Psoas muscle (tissue), 8 donors: Measurements from ENCODE around the gene DYNC2I2. TPM values are rescaled to one million over a fixed set of nuclear protein-coding genes. Genes with fewer than 3 reads are reported as not detected.
"Not testable (repeated sequence)": the region's sequence is repeated elsewhere in the genome, so short reads cannot be mapped to it uniquely, and the experiment has no call there.

ENCODE experiments used
- ATAC-seq, 4 donors: fragments of 200-7000 bp; cut with Tn5 transposase; one replicate each; pipeline ENCODE4 v1.9.1; 2020; ENCODE audit warnings: moderate library complexity in 3 of 4, mild to moderate bottlenecking in 2 of 4
- DNase-seq, 2 donors: peaks; one replicate each; pipeline ENCODE4 v3.0.0-alpha.2; 2020
- H3K27ac ChIP-seq: fragments of 200-600 bp; one replicate; pipeline ENCODE4 v1.8.0; 2022
- H3K27me3 ChIP-seq, 3 donors: fragments of 200-600 bp in 1 of 3; one replicate each; pipeline versions ENCODE4 v1.6.1 to v1.8.0; 2013 to 2022; ENCODE audit warnings: low read length in 2 of 3, mild to moderate bottlenecking in 2 of 3, moderate library complexity in 1 of 3; ENCODE audit not compliant: insufficient read depth in 3 of 3
- H3K36me3 ChIP-seq, 2 donors: fragments of 200-600 bp in 1 of 2; one replicate each; pipeline versions ENCODE4 v1.6.1 to v1.8.0; 2013 to 2022; ENCODE audit warnings: low read depth in 1 of 2, mild to moderate bottlenecking in 1 of 2, moderate library complexity in 1 of 2; ENCODE audit not compliant: insufficient read depth in 1 of 2
- H3K4me1 ChIP-seq: fragments of 200-600 bp; one replicate; pipeline ENCODE4 v1.8.0; 2022
- H3K4me3 ChIP-seq: fragments of 200-600 bp; one replicate; pipeline ENCODE4 v1.8.0; 2022; ENCODE audit warnings: mild to moderate bottlenecking
- H3K9me3 ChIP-seq: fragments of 200-600 bp; one replicate; pipeline ENCODE4 v1.8.0; 2022
- WGBS, 3 donors: extraction: QIAGEN DNeasy Blood & Tissue Kit; methylation state at CpG; one replicate each; pipeline versions ENCODE4 v1.1.6 to v1.1.7; 2013; 5-methylcytosine and 5-hydroxymethylcytosine counted together
- intact Hi-C, 2 donors: fragments of 100-400 bp; cut with DNase I; formaldehyde crosslinking; loops; one replicate each; pipeline versions ENCODE4 v1.11.0 to v1.14.2; 2022
- polyA plus RNA-seq, 3 donors: library from polyadenylated mRNA; stranded (reverse); fragments of 200-250 nt; gene quantifications; one replicate each; pipeline ENCODE4 v1.2.3, GENCODE V29; 2013
- total RNA-seq, 4 donors: library from RNA; stranded (reverse); fragmentation: NEBNext Ultra II Directional in 2 of 4; extraction: Animal tissue kit (Norgen Biotek cat#: 25700) in 2 of 4; gene quantifications; one replicate each; pipeline versions ENCODE4 v1.2.1 to v1.2.4, GENCODE V29; 2021 to 2023
- TF ChIP-seq, protein P1 (sequence below): fragments of 200-600 bp; IDR thresholded peaks from one replicate; pipeline ENCODE4 v1.8.0; 2022; ENCODE audit warnings: antibody characterized with exemption
- donor health status: healthy with polysubstance abuse.
- donor health status: DM: no; HTN: no; CAD: no; lungs with moderate emphysema.
- donor health status: Bipolar disorder and iron deficiency.
- donor health status: healthy.
- donor health status: DM: yes; HTN: yes; CAD: no.
- donor health status: DM: no; HTN: no; CAD: no.
- donor health status: DM: no; HTN: no; CAD: no.
- donor health status: DM: yes; HTN: yes; CAD: no.

DYNC2I2 gene
- total and polyA plus RNA-seq, 7 donors = 6.3 to 29.1 (median 10.3) TPM

DNA sequence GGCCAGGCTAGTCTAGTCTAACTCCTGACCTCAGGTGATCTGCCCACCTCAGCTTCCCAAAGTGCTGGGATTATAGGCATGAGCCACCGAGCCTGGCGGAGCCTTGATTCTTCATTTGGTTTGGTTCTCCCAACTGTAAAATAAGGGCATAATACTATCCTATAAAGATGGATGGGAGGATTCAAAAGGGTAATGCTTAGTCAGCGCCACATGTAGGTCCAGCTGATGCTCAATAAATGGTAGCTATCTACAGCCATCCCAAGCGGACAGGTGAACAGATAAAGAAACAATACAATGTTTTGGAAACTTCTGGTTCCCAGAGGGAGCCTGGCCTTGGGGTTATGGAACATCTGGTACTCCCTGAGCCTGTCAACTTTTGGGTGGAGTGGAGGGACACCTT lies 18.7 kb upstream of the DYNC2I2 start:
- WGBS, 3 donors = 91 to 97% (median 97%) methylated on average over 4 of the region's 4 CpGs
- TF ChIP-seq, protein P1, sequence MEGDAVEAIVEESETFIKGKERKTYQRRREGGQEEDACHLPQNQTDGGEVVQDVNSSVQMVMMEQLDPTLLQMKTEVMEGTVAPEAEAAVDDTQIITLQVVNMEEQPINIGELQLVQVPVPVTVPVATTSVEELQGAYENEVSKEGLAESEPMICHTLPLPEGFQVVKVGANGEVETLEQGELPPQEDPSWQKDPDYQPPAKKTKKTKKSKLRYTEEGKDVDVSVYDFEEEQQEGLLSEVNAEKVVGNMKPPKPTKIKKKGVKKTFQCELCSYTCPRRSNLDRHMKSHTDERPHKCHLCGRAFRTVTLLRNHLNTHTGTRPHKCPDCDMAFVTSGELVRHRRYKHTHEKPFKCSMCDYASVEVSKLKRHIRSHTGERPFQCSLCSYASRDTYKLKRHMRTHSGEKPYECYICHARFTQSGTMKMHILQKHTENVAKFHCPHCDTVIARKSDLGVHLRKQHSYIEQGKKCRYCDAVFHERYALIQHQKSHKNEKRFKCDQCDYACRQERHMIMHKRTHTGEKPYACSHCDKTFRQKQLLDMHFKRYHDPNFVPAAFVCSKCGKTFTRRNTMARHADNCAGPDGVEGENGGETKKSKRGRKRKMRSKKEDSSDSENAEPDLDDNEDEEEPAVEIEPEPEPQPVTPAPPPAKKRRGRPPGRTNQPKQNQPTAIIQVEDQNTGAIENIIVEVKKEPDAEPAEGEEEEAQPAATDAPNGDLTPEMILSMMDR = no peak
- Histone ChIP-seq H3K36me3 (no peaks in the 10 kb centered on the region), H3K4me3 (no peak overlapping the region), H3K27ac (no peak overlapping the region), H3K4me1 (no peaks in the 10 kb centered on the region), H3K27me3 (no peaks in the 10 kb centered on the region), H3K9me3 (no peaks in the 10 kb centered on the region)
- ATAC-seq = no peak
- no peak for DNase-seq
- intact Hi-C loops = no loop called here

DNA sequence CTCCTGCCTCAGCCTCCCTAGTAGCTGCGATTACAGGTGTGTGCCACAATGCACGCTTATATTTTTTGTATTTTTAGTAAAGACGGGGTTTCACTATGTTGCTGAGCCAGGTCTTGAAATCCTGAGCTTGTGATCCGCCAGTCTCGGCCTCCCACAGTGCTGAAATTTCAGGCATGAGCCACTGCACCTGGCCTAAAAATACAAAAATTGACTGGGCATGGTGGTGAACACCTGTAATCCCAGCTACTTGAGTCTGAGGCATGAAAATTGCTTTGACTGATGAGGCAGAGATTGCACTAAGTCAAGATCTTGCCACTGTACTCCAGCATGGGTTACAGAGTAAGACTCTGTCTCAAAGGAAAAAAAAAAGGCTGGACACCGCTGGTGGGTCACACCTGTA lies 13.1 kb upstream of the DYNC2I2 start:
- Histone ChIP-seq H3K9me3 (no peaks in the 10 kb centered on the region), H3K4me3 (no peak overlapping the region), H3K27ac (no peak overlapping the region), H3K36me3 (no peaks in the 10 kb centered on the region), H3K4me1 (no peaks in the 10 kb centered on the region), H3K27me3 (no peaks in the 10 kb centered on the region)
- intact Hi-C loops = no loop called here
- ATAC-seq = no peak
- TF ChIP-seq, protein P1 = no peak
- WGBS, 3 donors = 90 to 96% (median 92%) methylated on average over 6 of the region's 6 CpGs
- DNase-seq = no peak

DNA sequence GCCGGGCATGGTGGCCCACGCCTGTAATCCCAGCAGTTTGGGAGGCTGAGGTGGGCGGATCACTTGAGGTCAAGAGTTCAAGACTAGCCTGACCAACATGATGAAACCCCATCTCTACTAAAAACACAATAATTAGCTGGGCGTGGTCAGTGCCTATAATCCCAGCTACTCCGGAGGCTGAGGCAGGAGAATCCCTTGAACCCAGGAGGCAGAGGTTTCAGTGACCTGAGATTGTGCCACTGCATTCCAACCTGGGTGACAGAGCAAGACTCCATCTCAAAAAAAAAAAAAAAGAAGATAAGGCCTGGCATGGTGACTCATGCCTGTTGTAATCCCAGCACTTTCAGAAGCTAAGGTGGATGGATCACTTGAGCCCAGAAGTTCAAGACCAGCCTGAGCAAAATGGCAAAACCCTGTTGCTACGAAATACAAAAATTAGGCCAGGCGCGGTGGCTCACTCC lies 9.9 kb upstream of the DYNC2I2 start:
- H3K27me3 ChIP-seq, H3K27ac ChIP-seq, ATAC-seq, H3K9me3 ChIP-seq, H3K4me1 ChIP-seq, intact Hi-C loops, H3K36me3 ChIP-seq, DNase-seq, H3K4me3 ChIP-seq: not testable (repeated sequence)
- WGBS, 3 donors = 86 to 88% (median 88%) methylated on average over 8 of the region's 8 CpGs

DNA sequence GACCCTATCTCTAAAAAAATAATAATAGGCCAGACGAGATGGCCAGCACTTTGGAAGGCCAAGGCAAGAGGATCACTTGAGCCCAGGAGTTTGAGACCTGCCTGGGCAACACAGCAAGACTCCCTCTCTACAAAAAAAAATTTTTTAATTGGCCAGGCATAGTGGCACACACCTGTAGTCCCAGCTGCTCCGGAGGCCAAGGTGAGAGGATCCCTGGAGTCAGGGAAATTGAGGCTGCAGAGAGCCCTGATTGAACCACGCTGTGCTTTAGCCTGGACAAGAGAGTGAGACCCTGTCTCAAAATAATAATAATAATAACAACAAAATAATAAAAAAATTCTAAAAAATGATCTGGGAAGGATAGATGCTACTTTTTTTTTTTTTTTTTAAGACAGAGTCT lies 1.1 kb upstream of the DYNC2I2 start:
- no peak for ATAC-seq

DNA sequence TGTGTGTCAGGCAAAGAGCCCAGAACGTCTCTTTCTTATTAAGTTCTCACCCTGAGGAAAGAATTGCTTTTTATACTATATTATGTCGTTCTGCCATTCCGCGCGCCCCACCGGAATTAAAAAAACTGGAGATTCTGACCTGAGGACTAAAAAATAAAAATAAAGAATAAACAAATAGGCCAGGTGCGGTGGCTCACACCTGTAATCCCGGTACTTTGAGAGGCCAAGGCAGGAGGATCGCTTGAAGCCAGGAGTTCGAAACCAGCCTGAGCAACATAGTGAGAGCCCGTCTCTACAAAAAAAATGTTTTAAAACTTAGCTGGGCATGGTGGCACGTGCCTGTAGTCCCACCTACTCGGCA lies 677 bp upstream of the DYNC2I2 start:
- Histone ChIP-seq H3K27me3 (no peaks in the 10 kb centered on the region), H3K4me3 (peak overlapping the region; percentile 82), H3K4me1 (no peaks in the 10 kb centered on the region), H3K36me3 (no peaks in the 10 kb centered on the region), H3K9me3 (no peaks in the 10 kb centered on the region), H3K27ac (peak overlapping the region; percentile 94)
- DNase-seq (no peak), ATAC-seq (no peak)
- WGBS, 3 donors = 95 to 97% (median 97%) methylated on average over 13 of the region's 13 CpGs
- TF ChIP-seq, protein P1 = no peak
- intact Hi-C loops = no loop called here

More for the DNA sequence above, 1.1 kb upstream of the DYNC2I2 start:
- no peak for DNase-seq
- no peaks in the 10 kb centered on the region for H3K9me3 ChIP-seq
- TF ChIP-seq, protein P1 = no peak
- H3K27me3 ChIP-seq = no peaks in the 10 kb centered on the region
- no peaks in the 10 kb centered on the region for H3K4me1 ChIP-seq
- no peak overlapping the region for H3K27ac ChIP-seq
- intact Hi-C loops = no loop called here
- H3K4me3 ChIP-seq = no peak overlapping the region
- 89 to 98% (median 93%) methylated on average over 3 of the region's 3 CpGs for WGBS, 3 donors
- no peaks in the 10 kb centered on the region for H3K36me3 ChIP-seq
